Measurements from ENCODE around the gene HNMT.

Gene HNMT

GRCh38 chr2:138018866-138019688 lies 54.8 kb downstream of the HNMT start:
- TF ChIP-seq TAF1 (IDR thresholded peaks at IDR 0.05; ENCODE audit: borderline replicate concordance, insufficient read depth, low read length) (no peak), REST (IDR thresholded peaks at IDR 0.05; ENCODE audit: insufficient read depth in 1 of 2, low read depth in 2 of 2, low read length in 2 of 2) (no peak), SIN3A (IDR thresholded peaks at IDR 0.05; ENCODE audit: borderline replicate concordance, insufficient read depth, low read length) (no peak), POLR2AphosphoS5 (IDR thresholded peaks at IDR 0.05; ENCODE audit: low read depth, low read length) (no peak), FOXP2 (optimal IDR thresholded peaks at IDR 0.05; ENCODE audit: borderline replicate concordance, extremely low read depth, extremely low read length, insufficient read depth) (no peak)

DNA sequence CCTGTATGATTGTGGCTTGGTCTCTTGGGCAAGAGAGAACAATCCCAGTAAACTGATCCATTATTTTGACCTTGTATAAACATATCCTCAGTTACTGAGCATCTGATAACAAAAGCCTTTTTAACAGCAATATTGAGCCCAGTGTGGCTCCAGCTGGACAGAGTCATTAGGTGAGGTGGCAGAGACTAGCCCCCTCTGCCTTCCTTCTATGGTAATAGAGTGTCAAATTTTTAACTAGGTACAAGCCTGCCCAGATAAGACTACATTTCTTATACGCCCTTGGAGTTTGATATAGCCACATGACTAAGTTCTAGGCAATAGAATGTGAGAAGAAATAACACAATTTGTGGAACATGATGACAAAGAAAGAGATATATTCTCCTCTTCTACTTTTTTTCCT lies 56.2 kb downstream of the HNMT start:
- TF ChIP-seq TAF1 (IDR thresholded peaks at IDR 0.05; ENCODE audit: borderline replicate concordance, insufficient read depth, low read length) (no peak), SIN3A (IDR thresholded peaks at IDR 0.05; ENCODE audit: borderline replicate concordance, insufficient read depth, low read length) (no peak), REST (IDR thresholded peaks at IDR 0.05; ENCODE audit: insufficient read depth in 1 of 2, low read depth in 2 of 2, low read length in 2 of 2) (0 out of 4 replicates have a peak, but pooled peaks of 1 of the 2 experiments have one; percentile 43)

DNA sequence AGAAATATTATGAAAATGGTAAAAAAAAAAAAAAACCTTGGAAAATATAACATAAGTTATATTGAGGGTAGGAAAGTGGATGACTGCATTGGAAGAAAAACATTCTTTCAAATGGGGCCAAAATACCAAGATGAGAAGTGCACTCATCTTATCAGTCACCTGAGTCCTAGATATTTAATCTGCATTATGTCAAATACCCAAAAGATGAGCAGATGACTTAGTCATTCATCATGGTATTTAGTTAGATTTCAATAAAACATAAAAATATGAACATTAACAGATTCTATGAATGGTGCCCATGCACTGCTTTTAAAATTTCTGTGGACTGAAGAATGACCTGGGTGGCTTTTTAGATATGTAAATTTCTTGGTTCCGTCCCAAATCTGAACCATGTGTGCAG lies 56.9 kb downstream of the HNMT start:
- TF ChIP-seq POLR2AphosphoS5 (IDR thresholded peaks at IDR 0.05; ENCODE audit: low read depth, low read length) (no peak), FOXP2 (optimal IDR thresholded peaks at IDR 0.05; ENCODE audit: borderline replicate concordance, extremely low read depth, extremely low read length, insufficient read depth) (no peak), SIN3A (IDR thresholded peaks at IDR 0.05; ENCODE audit: borderline replicate concordance, insufficient read depth, low read length) (no peak), TAF1 (IDR thresholded peaks at IDR 0.05; ENCODE audit: borderline replicate concordance, insufficient read depth, low read length) (no peak), REST (IDR thresholded peaks at IDR 0.05; ENCODE audit: insufficient read depth in 1 of 2, low read depth in 2 of 2, low read length in 2 of 2) (no peak)

DNA sequence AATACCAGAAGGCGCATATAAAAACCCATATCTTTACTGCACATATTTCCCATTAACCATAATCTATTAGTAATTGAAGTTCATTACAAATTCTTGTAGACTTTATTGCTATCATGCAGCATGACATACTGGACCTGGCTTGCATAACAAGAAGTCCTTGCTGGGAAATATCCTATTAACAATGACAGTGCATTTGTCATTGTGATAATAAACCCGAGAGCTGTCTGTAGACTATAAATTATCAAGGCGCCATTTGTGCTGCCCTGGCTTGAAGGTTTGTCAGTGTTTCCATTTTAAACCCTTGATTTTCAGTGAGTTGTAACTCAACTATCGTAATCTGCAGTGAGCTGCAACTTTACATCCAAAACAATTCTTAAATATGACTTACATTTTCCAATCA lies 59.0 kb downstream of the HNMT start:
- TF ChIP-seq TAF1 (IDR thresholded peaks at IDR 0.05; ENCODE audit: borderline replicate concordance, insufficient read depth, low read length) (no peak), FOXP2 (optimal IDR thresholded peaks at IDR 0.05; ENCODE audit: borderline replicate concordance, extremely low read depth, extremely low read length, insufficient read depth) (no peak), POLR2AphosphoS5 (IDR thresholded peaks at IDR 0.05; ENCODE audit: low read depth, low read length) (no peak), SIN3A (IDR thresholded peaks at IDR 0.05; ENCODE audit: borderline replicate concordance, insufficient read depth, low read length) (no peak), REST (IDR thresholded peaks at IDR 0.05; ENCODE audit: insufficient read depth in 1 of 2, low read depth in 2 of 2, low read length in 2 of 2) (no peak)
